ENCODE data around the gene ZBTB20. TPM values are rescaled to one million over a fixed set of nuclear protein-coding genes. Genes with fewer than 3 reads are reported as not detected.

ZBTB20 gene
- total and polyA plus RNA-seq, 10 donors = 0.32 to 89.7 (median 71.8) TPM

- H3K36me3 ChIP-seq = no peaks in the 10 kb centered on the region
- no peak for DNase-seq
- no peak overlapping the region for H3K4me3 ChIP-seq
- no peaks in the 10 kb centered on the region for H3K27me3 ChIP-seq (replicated peaks in 1 of 7)
- no peaks in the 10 kb centered on the region for H3K4me1 ChIP-seq
- TF ChIP-seq POLR2AphosphoS5 (IDR thresholded peaks at IDR 0.05) (no peak), POLR2A (IDR thresholded peaks at IDR 0.05) (no peak), CTCF (IDR thresholded peaks at IDR 0.05 in 8 of 11, conservative IDR thresholded peaks at IDR 0.05 in 3 of 11) (no peak)
- H3K27ac ChIP-seq = no peak overlapping the region
- intact Hi-C loops (cut with DNase I; ENCODE audit: low total_unique reads) = no loop called here
- H3K9me3 ChIP-seq = no peaks in the 10 kb centered on the region
- WGBS, 5 donors = 44 to 73% (median 50%) methylated on average over 2 of the region's 2 CpGs
Observed at GRCh38 chr3:114847564-114847963, 299.5 kb downstream of the ZBTB20 start.

GRCh38 chr3:114846779-114847178 is 300.3 kb downstream of the ZBTB20 start:
- Histone ChIP-seq H3K27me3 (replicated peaks in 1 of 7) (no peaks in the 10 kb centered on the region), H3K9me3 (no peaks in the 10 kb centered on the region), H3K36me3 (no peaks in the 10 kb centered on the region), H3K4me3 (no peak overlapping the region), H3K4me1 (no peaks in the 10 kb centered on the region), H3K27ac (no peak overlapping the region)
- intact Hi-C loops (cut with DNase I; ENCODE audit: low total_unique reads) = no loop called here
- WGBS, 5 donors = 86 to 91% (median 88%) methylated on average over 3 of the region's 3 CpGs
- no peak for TF ChIP-seq CTCF (IDR thresholded peaks at IDR 0.05 in 8 of 11, conservative IDR thresholded peaks at IDR 0.05 in 3 of 11)
- no peak for TF ChIP-seq POLR2AphosphoS5 (IDR thresholded peaks at IDR 0.05)
- no peak for TF ChIP-seq POLR2A (IDR thresholded peaks at IDR 0.05)
- no peak for DNase-seq

- Histone ChIP-seq H3K4me3 (no peak overlapping the region), H3K27me3 (replicated peaks in 1 of 7) (no peaks in the 10 kb centered on the region), H3K4me1 (no peaks in the 10 kb centered on the region), H3K36me3 (no peaks in the 10 kb centered on the region), H3K27ac (no peak overlapping the region), H3K9me3 (no peaks in the 10 kb centered on the region)
- TF ChIP-seq POLR2AphosphoS5 (IDR thresholded peaks at IDR 0.05) (no peak), POLR2A (IDR thresholded peaks at IDR 0.05) (no peak), CTCF (IDR thresholded peaks at IDR 0.05 in 8 of 11, conservative IDR thresholded peaks at IDR 0.05 in 3 of 11) (no peak)
- no peak for DNase-seq
- WGBS, 5 donors = 63 to 85% (median 78%) methylated on average over 1 of the region's 1 CpG
- intact Hi-C loops (cut with DNase I; ENCODE audit: low total_unique reads) = no loop called here
Observed at GRCh38 chr3:114846252-114846651, 300.8 kb downstream of the ZBTB20 start.

GRCh38 chr3:114841515-114841914 is 305.6 kb downstream of the ZBTB20 start:
- Histone ChIP-seq H3K27ac (no peak overlapping the region), H3K27me3 (replicated peaks in 1 of 7) (no peaks in the 10 kb centered on the region), H3K9me3 (no peaks in the 10 kb centered on the region), H3K4me1 (no peaks in the 10 kb centered on the region), H3K4me3 (no peak overlapping the region), H3K36me3 (peaks cover 0 to 8% (median 0%) of the 10 kb centered on the region in 6 donors)
- TF ChIP-seq POLR2A (IDR thresholded peaks at IDR 0.05) (no peak), POLR2AphosphoS5 (IDR thresholded peaks at IDR 0.05) (no peak), CTCF (IDR thresholded peaks at IDR 0.05 in 8 of 11, conservative IDR thresholded peaks at IDR 0.05 in 3 of 11) (no peak)
- WGBS, 5 donors = 89 to 97% (median 93%) methylated on average over 1 of the region's 1 CpG
- intact Hi-C loops (cut with DNase I; ENCODE audit: low total_unique reads) = no loop called here
- no peak for DNase-seq

Measured in spleen (tissue), 11 donors.